Measurements from ENCODE around the gene GP1BB. TPM values are rescaled to one million over a fixed set of nuclear protein-coding genes. Genes with fewer than 3 reads are reported as not detected.
A peak's percentile ranks its signal among the peaks of the same experiment; 100 is the strongest.

The GP1BB gene
- total and polyA plus RNA-seq, 9 donors: 7.9 to 25.2 (median 12.7) TPM

DNA sequence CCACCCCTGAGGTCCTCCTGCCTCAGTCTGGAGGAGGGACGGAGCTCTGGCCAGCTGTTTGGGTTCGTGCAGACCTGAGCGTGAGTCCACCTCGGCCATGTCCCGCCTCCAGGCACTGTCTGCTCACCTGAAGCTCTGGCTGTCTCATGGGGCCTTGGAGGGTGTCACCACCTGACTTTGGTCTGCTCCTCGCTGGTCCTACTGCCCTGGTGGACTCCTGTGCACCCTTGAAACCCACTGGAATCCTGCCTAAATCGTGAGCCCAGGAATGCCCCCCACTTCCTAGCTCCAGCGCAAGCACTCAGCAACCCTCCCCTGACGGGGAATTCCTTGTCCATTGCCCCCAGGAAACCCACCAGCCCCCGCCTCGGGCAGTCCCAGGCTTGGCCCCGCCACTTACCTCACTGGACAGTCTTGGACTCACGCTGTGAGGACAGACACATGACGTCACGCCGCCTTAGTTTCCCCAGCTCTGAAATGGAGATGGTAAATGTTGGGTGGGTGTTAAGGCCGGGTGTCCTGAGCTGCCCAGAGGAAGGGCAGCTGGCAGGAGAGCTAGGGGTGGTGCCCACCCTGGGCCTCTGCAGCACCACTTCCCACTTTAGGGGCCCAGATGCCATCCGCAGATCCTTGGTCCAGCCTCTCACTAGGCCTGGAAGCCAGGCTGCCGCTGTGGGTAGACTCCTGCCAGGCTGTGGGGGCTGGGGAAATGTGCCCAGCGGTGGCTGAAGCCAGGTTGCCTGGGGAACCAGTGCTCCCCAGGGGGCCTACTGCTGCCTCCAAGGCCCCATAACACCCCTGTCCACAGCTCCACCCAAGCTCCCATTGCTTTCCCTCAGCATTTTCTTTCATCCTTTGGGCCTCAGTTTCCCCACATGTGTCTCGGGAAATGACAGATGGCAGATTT, 19.1 kb downstream of the GP1BB start:
- Histone ChIP-seq H3K4me3 (ENCODE audit: low read length) (no peak overlapping the region), H3K27me3 (ENCODE audit: control insufficient read depth, insufficient read depth, low read length) (no peaks in the 10 kb centered on the region), H3K9me3 (replicated peaks; ENCODE audit: control insufficient read depth, low read depth, low read length) (no peaks in the 10 kb centered on the region), H3K27ac (ENCODE audit: low read length) (no peak overlapping the region), H3K36me3 (ENCODE audit: control insufficient read depth, insufficient read depth, low read length) (no peaks in the 10 kb centered on the region), H3K4me1 (ENCODE audit: control insufficient read depth, insufficient read depth, low read length) (peaks cover 89% of the 10 kb centered on the region)
- WGBS (ENCODE audit: insufficient coverage): 84% methylated on average over 16 of the region's 21 CpGs
- no peak for DNase-seq

DNA sequence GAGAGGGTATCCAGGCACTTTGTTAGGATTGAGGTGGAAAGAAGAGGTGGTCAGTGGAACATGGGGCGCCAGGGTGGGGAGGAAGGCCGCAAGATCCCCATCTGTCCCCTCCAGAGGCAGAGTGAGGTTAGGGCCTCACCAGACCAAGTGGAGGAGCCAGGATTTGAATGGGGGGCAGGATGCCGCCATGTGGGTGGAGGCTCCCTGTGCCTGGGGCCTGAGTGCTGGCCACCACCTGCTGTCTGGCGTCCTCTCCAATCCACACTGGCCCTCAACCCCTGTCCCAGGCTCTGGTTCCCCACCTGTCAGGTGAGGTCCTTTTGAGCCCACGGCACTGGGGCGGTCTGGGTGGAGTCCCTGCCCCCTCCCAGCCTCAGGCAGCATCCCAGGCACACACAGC, 19.7 kb downstream of the GP1BB start:
- Histone ChIP-seq H3K27me3 (ENCODE audit: control insufficient read depth, insufficient read depth, low read length) (no peaks in the 10 kb centered on the region), H3K36me3 (ENCODE audit: control insufficient read depth, insufficient read depth, low read length) (no peaks in the 10 kb centered on the region), H3K9me3 (replicated peaks; ENCODE audit: control insufficient read depth, low read depth, low read length) (no peaks in the 10 kb centered on the region), H3K4me3 (ENCODE audit: low read length) (no peak overlapping the region), H3K4me1 (ENCODE audit: control insufficient read depth, insufficient read depth, low read length) (peaks cover 92% of the 10 kb centered on the region), H3K27ac (ENCODE audit: low read length) (no peak overlapping the region)
- WGBS (ENCODE audit: insufficient coverage): 84% methylated on average over 5 of the region's 6 CpGs
- DNase-seq: no peak

DNA sequence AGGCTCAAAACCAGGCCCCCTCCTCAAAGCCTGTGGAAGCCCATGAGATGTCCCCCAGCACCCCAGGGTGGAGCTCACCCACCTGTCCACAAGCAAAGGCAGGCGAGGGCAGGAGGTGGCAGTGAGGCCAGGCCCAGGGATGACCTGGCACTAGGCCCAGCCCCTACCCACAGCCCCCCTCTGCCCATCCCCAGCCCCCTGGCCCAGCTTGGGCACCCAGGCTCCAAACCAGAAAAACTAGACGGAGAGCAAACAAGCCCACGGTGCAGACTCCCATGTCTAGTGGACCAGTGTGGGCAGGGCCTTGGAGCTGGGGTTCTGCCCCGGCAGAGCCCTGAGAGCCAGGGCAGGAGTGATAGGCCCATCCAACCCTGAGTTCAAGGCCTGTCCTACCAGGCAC, 20.3 kb downstream of the GP1BB start:
- Histone ChIP-seq H3K36me3 (ENCODE audit: control insufficient read depth, insufficient read depth, low read length) (no peaks in the 10 kb centered on the region), H3K4me1 (ENCODE audit: control insufficient read depth, insufficient read depth, low read length) (peaks cover 92% of the 10 kb centered on the region), H3K4me3 (ENCODE audit: low read length) (no peak overlapping the region), H3K27me3 (ENCODE audit: control insufficient read depth, insufficient read depth, low read length) (no peaks in the 10 kb centered on the region), H3K9me3 (replicated peaks; ENCODE audit: control insufficient read depth, low read depth, low read length) (no peaks in the 10 kb centered on the region), H3K27ac (ENCODE audit: low read length) (no peak overlapping the region)
- 72% methylated on average over 4 of the region's 4 CpGs for WGBS (ENCODE audit: insufficient coverage)
- DNase-seq: no peak

DNA sequence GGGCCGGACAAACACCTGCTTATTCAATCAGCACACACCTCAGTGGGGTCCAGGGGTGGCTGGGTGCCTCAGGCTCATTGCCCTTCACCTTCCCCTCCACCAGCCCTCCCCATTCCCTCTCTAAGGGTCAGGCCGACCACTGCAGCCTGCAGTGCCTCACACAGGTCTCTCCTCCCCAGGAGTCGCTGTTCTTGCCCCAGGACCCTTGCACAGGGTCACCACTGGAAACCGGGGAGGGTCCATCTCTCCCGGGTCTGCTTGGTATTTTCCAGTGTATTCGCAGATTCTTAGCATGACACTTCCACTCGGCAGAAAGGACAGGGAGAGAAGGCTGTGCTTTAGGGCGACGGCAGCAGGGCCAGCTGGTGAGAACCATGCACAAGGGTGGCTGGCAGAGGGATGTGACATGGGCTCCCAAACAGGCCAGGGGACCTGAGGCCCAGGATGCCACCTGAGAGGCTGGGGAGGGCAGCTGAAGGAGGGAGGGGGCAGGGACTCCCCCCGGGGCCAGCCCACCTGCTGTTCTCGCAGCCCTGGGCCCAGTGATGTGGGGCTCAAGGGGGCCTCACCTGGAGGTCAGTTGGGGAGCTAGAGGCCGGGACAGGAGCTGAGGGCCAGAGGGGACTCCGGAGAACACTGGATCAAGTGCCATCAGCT, 21.1 kb downstream of the GP1BB start:
- Histone ChIP-seq H3K4me1 (ENCODE audit: control insufficient read depth, insufficient read depth, low read length) (peaks cover 92% of the 10 kb centered on the region), H3K27ac (ENCODE audit: low read length) (peak overlapping the region; percentile 92), H3K36me3 (ENCODE audit: control insufficient read depth, insufficient read depth, low read length) (no peaks in the 10 kb centered on the region), H3K4me3 (ENCODE audit: low read length) (no peak overlapping the region), H3K27me3 (ENCODE audit: control insufficient read depth, insufficient read depth, low read length) (no peaks in the 10 kb centered on the region), H3K9me3 (replicated peaks; ENCODE audit: control insufficient read depth, low read depth, low read length) (no peaks in the 10 kb centered on the region)
- DNase-seq: no peak
- WGBS (ENCODE audit: insufficient coverage): 78% methylated on average over 12 of the region's 13 CpGs

DNA sequence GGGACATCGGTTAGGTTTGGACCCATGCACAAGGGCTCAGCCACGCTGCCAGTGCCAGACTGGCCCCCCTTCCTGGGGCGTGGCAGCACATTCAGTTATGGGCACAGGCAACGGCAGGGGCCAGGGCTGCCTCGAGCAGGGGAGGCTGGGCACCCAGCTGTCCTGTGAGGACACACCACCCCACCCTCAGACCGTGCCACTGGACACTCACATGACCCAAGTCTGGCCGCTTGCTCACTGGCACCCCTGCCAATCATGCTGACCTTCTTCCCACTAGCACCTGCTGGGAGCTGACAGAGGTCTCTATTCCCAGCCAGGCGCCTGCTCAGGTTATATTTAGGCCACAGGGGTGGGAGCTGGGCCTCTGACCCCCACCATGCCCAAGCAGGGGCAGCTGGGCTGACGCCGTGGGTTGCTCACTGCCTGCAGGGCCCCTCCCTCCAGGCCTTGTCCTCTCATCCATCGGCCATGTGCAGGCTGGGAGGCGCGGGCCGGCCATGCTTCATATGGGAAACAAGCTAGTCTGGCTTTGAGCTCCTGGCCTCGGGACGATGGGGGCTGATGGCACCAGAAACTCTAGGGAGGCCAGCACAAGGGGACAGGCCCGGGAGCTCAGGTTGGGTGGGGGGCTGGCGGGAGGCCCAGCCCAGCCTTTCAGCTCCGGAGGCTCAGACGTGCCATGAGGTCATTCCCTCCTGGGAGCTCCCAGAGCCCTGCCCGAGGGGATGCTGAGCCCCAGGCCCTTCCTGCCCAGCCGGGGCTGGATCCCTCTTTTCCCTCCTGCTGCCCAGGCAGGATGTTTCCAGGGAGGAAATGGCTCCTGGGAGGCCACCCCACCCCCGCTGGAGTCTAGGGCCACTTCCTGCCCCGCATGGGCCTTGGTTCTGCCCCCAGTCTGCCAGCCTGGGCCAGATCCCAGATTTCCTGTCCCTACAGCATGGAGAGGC, 22.1 kb downstream of the GP1BB start:
- Histone ChIP-seq H3K27me3 (ENCODE audit: control insufficient read depth, insufficient read depth, low read length) (peaks cover 2% of the 10 kb centered on the region), H3K4me3 (ENCODE audit: low read length) (no peak overlapping the region), H3K27ac (ENCODE audit: low read length) (peak overlapping the region; percentile 92), H3K4me1 (ENCODE audit: control insufficient read depth, insufficient read depth, low read length) (peaks cover 92% of the 10 kb centered on the region), H3K36me3 (ENCODE audit: control insufficient read depth, insufficient read depth, low read length) (no peaks in the 10 kb centered on the region), H3K9me3 (replicated peaks; ENCODE audit: control insufficient read depth, low read depth, low read length) (no peaks in the 10 kb centered on the region)
- WGBS (ENCODE audit: insufficient coverage): 42% methylated on average over 21 of the region's 24 CpGs
- peak; percentile 91 for DNase-seq

DNA sequence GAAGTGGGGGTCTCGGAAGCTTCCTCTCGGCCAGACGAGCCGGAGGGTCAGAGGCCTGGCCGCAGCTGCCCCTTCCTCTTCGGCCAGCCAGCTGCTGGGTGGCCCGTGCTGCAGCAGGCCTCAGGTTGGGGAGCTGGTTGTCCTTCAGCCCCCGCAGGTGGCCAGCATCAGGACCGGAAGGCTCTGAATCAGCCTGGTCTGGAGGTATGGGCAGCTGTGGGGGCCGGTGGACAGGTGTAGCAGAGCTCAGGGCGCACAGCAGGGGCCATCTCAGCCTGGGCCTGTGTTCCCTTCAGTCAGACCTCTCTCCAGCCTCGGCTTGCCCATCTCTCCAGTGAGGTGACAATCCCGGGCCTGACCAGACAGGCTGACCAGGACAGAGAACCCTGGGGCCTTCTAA, 23.4 kb downstream of the GP1BB start:
- Histone ChIP-seq H3K4me3 (ENCODE audit: low read length) (no peak overlapping the region), H3K36me3 (ENCODE audit: control insufficient read depth, insufficient read depth, low read length) (no peaks in the 10 kb centered on the region), H3K4me1 (ENCODE audit: control insufficient read depth, insufficient read depth, low read length) (peaks cover 97% of the 10 kb centered on the region), H3K9me3 (replicated peaks; ENCODE audit: control insufficient read depth, low read depth, low read length) (no peaks in the 10 kb centered on the region), H3K27me3 (ENCODE audit: control insufficient read depth, insufficient read depth, low read length) (peaks cover 6% of the 10 kb centered on the region), H3K27ac (ENCODE audit: low read length) (no peak overlapping the region)
- no peak for DNase-seq
- 75% methylated on average over 12 of the region's 13 CpGs for WGBS (ENCODE audit: insufficient coverage)

DNA sequence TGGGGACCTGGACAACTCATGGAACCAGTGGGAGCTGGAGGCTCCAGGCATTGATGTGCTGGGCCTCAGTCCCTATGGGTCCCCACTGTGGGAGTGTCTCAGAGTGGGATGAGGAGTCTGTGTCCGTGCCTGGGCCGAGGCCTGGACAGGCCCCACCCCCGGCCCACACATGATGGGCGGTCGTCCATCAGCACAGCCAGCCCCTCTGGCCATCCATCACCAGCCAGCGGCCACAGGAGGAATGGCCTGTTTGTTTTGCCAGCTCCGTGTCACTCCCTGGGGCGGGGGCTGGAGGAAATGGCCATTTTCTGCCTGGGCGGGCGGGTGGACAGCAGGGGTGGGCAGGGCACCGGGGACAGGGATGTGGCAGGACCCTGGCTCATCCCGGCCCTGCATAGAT, 24.2 kb downstream of the GP1BB start:
- peaks cover 11% of the 10 kb centered on the region for H3K27me3 ChIP-seq (ENCODE audit: control insufficient read depth, insufficient read depth, low read length)
- no peak for DNase-seq
- no peak overlapping the region for H3K27ac ChIP-seq (ENCODE audit: low read length)
- H3K4me3 ChIP-seq (ENCODE audit: low read length): no peak overlapping the region
- H3K36me3 ChIP-seq (ENCODE audit: control insufficient read depth, insufficient read depth, low read length): no peaks in the 10 kb centered on the region
- H3K4me1 ChIP-seq (ENCODE audit: control insufficient read depth, insufficient read depth, low read length): peaks cover 91% of the 10 kb centered on the region
- no peaks in the 10 kb centered on the region for H3K9me3 ChIP-seq (replicated peaks; ENCODE audit: control insufficient read depth, low read depth, low read length)
- WGBS (ENCODE audit: insufficient coverage): 71% methylated on average over 12 of the region's 12 CpGs

DNA sequence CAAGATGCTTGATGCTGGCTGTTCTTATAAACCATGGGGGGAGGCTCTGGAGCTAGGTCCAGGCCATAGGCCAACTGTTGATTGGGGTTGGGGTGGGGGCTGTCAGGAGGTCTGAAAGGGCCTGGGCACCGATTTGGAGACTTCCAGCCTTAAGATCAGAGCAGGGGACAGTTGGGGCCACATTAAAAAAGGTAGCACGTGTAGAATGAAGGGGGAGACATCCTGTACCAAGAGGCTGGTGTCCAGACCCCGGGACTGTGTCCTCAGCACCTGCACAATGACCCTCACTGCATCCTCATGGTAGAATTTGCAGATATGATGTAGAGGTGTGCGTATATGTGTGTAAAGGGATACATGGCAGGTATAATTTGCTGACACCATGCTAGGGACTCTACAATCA, 24.8 kb downstream of the GP1BB start:
- Histone ChIP-seq H3K27me3 (ENCODE audit: control insufficient read depth, insufficient read depth, low read length) (peaks cover 16% of the 10 kb centered on the region), H3K9me3 (replicated peaks; ENCODE audit: control insufficient read depth, low read depth, low read length) (no peaks in the 10 kb centered on the region), H3K36me3 (ENCODE audit: control insufficient read depth, insufficient read depth, low read length) (no peaks in the 10 kb centered on the region), H3K4me1 (ENCODE audit: control insufficient read depth, insufficient read depth, low read length) (peaks cover 85% of the 10 kb centered on the region), H3K4me3 (ENCODE audit: low read length) (no peak overlapping the region), H3K27ac (ENCODE audit: low read length) (no peak overlapping the region)
- DNase-seq: no peak
- WGBS (ENCODE audit: insufficient coverage): 60% methylated on average over 1 of the region's 4 CpGs

DNA sequence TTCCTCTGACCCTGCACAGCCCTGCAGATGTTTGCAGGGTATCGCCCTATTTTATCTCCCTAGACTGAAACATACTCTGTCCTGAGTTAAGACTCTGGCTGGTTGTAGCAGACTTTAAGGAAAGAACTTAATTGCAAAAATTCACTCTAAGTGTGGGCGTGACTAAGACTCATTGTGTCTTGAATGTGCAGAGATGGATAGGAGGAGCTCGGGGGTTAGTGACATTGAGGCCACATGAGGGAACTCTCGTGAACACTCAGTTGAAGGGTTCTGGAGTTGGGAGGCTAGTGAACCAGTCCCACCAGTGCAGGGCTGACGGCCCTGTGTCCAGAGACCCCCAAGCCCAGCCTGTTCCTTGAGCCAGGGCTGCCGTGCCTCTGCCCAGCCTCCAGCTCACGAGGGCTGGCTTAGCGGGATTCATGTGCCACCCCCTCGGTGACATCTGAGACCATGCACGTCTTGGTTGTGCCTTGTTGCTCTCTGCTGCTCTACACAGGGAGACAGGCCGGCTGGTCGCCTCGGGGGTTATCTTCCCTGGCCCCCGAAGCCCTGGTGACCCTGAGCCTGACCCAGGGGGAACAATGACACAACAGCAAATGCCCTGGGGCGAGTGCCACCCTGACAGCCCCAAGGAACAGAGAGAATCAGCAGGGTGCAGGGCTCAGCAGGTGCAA, 25.8 kb downstream of the GP1BB start:
- peak overlapping the region; percentile 78 for H3K27ac ChIP-seq (ENCODE audit: low read length)
- 54% methylated on average over 12 of the region's 15 CpGs for WGBS (ENCODE audit: insufficient coverage)
- no peak for DNase-seq

More for the DNA sequence above, 25.8 kb downstream of the GP1BB start:
- Histone ChIP-seq H3K4me1 (ENCODE audit: control insufficient read depth, insufficient read depth, low read length) (peaks cover 79% of the 10 kb centered on the region), H3K27me3 (ENCODE audit: control insufficient read depth, insufficient read depth, low read length) (peaks cover 25% of the 10 kb centered on the region), H3K9me3 (replicated peaks; ENCODE audit: control insufficient read depth, low read depth, low read length) (no peaks in the 10 kb centered on the region), H3K4me3 (ENCODE audit: low read length) (no peak overlapping the region), H3K36me3 (ENCODE audit: control insufficient read depth, insufficient read depth, low read length) (no peaks in the 10 kb centered on the region)

Data from muscle of leg (tissue), 11 donors.